Hematopoietic multipotent progenitor cell treated with erythropoietin and hydrocortisone succinate and interleukin-3 and kit ligand, for 15 days (in vitro differentiated cells): ENCODE measurements around the gene FBXO28.
A peak's percentile ranks its signal among the peaks of the same experiment; 100 is the strongest.

ENCODE experiments used
- DNase-seq: peaks from one replicate; pipeline ENCODE4 v3.0.0-alpha.2; 2015; ENCODE audit warnings: low spot score

FBXO28 gene

DNA sequence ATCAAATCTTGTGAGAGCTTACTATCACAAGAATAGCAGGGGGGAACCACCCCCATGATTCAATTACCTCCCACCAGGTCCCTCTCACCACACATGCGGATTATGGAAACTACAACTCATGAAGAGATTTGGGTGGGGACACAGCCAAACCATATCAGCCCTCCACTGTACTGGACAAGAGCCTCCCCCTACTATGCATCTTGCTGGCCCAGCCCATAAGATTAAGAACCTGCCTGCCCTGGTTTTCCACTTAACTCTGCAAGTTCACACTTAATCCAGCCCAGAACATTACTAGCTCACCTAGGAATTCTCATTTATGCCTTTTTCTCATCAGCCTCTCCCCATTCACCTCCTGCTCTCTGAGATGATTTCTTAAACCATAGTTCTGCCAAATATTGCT is 18.0 kb upstream of the FBXO28 start:
- DNase-seq = no peak

DNA sequence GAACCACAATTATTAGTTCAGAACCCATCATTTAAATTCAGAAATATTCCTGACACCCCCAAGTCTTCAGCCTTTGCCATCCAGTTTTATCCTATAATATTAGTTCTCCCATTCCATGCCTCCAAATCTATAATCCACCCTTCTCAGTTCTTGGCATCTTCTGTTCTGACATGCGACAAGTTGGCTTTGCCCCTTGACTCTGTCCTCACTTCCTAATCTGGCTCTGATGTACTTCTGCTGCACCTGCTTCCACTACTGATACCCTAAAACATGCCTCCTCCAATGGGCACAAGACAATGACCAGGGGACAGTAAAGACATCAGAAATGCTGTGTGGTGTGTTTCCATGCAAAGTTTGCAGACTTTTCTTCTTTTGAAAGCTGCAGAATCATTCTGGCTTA is 17.1 kb upstream of the FBXO28 start:
- no peak for DNase-seq

DNA sequence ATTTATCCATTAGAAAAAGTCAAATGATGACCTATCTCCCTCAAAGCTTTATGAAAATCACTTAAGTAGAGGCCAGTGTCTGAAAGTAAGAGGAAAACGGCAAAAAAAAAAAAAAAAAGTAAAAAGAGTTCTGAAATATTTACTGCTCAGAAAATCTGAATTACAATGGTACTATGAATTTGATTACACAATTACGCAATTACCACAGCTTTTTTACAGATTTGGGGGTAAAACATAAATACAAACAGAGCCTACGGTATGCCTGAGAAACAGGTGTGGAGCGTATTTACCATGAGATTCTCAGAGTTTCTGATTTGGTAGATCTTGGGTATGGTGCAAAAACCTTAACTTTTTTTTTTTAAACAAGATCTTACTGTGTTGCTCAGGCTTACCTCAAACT is 15.9 kb upstream of the FBXO28 start:
- DNase-seq = no peak

DNA sequence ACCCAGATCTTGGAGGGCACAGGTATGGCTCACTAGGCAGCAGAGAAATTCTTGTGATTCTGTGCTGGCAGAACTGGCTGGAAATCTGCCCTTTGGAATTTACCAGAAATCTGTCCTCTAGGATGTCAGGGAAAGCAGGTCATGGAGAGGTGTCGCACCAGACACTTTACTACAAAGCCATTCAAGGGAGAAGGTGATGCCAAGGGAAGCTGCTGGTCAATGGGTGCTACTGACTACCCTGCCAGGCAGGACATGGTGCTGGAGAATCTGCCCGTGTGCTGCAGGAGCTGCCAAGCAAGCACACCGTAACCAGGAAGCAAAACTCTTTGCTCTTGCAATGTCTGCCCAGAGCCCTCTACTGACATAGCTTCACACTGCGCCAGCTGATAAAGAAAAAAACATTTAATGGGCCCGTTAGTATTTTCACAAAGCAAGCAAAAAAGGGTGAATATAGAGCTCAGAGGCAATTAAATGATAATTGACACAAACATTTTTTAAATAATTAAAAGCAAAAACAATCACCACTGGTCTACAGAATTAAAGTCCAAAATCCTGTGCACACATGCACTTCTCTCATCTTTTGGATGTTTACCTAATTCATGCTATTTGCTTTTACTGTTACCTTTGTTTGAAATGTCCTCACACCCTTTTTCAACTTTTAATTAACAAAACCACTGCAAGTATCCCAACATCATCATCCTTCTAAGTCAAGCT is 7.2 kb upstream of the FBXO28 start:
- no peak for DNase-seq

DNA sequence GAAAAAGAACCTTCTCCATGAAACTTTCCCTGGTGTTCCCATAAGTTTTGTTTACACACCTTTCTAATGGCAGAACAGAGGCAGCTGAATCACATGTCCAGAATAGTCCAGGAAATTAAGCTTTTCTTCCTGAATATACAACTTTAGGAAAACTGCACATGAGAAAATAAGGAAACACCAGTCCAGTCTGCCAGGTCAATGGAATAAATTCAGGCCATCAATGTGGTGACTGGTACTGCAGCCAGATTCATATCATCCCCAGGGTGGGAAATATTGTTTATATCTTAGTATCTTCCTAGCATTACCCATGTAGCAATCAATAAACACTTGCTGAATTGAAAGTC is 6.7 kb upstream of the FBXO28 start:
- no peak for DNase-seq

DNA sequence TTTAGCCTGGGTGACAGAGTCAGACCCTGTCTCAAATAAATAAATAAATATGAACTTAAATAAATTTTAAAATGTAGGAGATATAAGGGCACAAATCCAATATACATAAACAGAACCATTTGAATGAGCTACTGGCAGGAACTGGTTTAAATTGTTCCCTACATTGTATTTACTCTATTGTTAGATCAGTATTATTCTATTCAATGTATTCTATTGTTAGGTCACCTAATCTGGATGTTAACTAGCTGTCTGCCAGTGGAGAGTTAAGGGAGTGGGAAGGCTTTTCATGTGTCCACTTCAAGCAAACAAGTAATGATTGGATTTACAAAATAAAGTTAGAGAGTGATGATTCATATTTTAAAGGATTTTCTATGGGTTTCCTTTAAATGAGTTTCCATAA is 4.9 kb upstream of the FBXO28 start:
- no peak for DNase-seq

DNA sequence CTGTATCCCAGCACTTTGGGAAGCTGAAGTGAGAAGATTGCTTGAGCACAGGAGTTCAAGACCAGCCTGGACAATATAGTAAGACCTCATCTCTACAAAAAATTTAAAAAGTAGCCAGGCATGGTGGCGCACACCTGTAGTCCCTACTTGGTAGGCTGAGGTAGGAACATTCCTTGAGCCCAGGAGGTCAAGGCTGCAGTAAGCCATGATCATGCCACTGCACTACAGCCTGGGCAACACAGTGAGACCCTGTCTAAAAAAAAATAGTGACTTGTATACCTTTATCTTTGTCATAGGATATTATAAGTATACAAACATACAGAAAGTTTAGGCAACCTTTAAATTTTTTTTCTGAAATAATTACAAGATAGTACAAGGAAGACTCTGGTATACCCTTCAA is 3.9 kb upstream of the FBXO28 start:
- no peak for DNase-seq

DNA sequence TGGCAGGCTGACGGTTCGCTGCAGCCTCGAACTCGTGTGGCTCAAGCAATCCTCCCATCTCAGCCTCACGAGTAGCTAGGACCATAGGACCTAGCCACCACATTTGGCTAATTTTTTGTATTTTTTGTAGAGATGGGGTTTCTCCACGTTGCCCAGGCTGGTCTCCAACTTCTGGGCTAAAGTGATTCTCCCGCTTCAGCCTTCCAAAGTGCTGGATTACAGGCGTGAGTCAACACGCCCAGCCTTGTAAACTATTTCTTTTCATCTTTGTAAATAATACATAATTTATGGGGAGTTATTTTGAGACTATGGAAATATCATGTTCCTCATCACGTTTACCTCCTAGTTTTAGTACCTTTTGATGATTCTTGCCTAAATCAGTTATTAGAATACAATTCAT is 906 bp upstream of the FBXO28 start:
- no peak for DNase-seq

DNA sequence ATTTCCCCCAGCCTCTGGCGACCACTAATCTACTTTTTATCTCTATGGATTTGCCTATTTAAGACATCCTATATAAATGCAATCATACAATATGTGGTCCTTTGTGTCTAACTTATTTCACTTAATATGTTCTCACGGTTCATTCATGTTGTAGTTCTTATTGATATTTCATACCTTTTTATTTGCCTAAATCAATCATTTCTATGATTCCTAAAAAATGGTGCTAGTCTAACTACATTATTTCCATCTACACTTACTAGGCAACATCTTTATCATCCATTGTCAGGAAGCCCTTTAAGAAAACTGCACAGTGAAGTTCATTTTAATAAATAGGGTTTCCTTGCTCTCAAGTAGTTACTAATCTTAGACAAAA is 380 bp upstream of the FBXO28 start:
- no peak for DNase-seq

DNA sequence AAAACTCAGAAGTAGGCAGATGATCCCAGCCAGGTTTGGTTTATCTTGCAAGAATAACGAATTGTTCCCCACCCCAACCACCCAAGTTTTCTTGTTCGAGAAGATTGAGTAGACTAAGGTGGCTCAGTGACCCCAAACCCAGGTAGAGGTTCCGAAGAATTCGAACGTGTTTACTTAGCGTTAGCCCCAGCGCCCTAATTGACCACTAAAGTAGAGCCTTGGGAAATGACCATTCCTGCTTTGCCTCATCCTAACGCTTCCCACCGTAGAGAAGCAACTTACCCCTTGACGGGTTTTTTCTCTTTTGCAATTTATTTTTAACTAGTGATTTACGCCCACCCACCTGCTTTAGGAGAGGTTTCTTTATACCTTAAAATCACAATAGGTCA is 870 bp downstream of the FBXO28 start:
- DNase-seq = no peak

DNA sequence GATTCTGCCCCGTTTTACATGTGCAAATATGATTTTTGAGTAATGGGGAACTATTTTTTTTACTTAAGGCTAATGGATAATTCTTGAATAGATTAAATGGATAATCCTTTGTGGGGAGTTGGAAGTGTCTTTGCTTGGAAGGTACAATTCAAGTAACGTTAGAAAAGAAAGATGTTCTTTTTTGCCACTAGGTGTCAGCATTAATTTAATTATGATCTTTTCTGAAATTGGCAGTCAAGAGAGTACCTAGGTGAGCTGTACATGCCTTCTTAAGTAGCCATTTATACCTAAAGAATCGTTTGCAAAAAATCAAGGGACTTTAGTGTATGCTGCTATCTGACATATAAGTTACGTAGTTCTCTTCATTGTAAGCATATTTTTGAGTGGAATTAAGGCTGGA is 2.2 kb downstream of the FBXO28 start:
- peak; percentile 85 for DNase-seq

DNA sequence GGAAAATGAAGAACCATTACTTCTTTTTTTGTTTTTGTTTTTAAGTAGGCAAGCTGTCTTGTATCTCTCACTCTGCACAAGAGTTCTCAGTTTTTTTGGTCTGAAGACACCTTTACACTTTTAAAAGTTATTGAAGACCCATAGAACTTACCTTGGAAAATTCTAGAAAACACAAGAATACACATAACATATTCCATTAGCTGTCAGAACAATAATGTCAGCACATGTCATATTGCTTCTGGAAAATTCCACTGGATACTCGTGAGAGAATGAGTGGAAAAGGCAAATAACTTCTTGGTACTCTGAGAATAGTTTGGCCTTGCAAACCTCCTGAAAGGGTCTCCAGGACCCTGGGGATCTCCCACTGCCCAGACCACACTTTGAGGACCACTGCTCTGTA is 4.8 kb downstream of the FBXO28 start:
- no peak for DNase-seq

DNA sequence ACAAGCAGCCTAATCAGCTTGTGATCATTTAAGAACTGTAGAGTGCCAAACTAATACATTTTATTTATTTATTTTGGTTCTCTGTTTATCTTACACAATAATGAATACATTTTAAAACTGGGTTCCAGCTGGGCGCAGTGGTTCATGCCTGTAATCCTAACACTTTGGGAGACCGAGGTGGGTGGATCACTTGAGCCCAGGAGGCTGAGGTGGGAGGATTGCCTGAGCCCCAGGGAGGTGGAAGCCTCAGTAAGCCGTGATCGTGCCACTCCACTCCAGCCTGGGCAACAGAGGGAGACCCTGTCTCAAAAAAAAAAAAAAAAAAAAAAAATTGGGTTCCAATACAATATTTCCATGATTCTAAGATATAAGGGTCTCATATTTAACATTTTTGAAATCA is 9.2 kb downstream of the FBXO28 start:
- no peak for DNase-seq

DNA sequence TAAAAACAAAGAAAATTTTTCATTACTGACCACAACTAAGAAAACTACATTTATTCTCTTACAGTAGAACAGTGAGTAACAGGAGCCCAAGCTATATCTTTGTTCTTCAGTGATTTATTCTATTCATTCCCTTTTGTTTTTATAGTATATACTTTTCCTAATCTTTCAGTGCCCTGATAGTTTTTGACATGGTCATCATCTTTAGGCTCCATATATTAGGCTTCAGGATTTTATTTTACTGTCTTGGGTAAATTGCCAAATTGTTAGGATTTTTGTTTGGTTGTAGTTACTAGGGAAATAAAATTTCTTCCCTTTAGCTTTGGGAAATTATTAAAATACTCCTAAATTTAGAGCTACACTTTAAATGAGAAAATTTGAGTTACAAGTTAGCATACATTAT is 10.3 kb downstream of the FBXO28 start:
- no peak for DNase-seq

DNA sequence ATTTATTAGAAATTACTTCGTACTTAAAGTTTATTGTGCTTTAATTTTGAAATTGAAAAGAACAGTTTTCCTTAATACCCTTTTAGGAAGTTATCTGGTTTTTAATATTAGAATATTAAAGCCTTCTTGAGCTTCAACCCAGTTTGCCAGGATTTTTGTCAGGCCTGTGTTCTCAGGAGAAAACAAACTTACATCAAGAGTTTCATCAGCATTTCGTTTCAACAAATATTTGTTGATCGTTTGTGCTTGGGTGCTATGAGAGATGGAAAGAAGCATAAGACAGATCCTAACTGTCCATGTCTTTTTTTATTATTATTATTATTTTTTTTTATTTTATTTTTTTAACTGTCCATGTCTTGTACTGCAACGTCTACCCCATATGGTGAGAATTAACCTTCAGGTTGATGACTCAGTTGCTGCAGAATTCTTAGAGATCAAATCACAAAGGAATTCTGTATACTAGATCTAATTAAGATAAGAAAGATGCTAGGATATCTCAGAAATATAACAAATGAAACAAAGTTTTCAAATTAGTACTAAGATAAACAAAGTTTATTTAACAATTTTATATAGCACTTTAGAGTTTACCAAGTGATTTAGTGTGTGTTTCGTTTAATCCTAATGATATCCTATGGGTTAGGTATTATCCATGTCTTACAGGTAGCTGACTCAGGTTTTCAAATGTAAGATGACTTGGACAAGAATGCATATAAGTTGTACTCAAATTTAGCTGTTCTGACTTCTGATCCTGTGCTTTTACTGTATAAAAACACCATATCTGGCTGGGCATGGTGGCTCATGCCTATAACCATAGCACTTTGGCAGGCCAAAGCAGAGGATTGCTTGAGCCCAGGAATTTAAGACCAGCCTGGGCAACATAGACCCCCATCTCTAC is 14.3 kb downstream of the FBXO28 start:
- DNase-seq = no peak

DNA sequence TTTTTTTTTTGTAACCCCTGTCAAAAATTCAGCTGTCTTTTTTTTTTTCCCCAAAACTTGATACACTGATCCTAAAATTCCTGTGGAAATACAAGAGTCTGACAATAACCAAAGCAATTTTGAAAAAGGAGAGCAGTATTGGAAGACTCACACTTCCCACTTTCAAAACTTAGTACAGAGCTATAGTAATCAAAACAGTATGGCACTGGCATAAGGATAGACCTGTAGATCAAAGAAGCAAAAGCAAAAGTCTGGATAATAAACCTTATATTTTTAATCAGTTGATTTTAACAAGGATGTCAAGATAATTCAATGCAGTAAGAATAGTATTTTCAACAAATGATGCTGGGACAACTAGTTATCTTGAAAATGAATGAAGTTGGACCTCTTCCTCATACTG is 17.3 kb downstream of the FBXO28 start:
- DNase-seq = no peak

DNA sequence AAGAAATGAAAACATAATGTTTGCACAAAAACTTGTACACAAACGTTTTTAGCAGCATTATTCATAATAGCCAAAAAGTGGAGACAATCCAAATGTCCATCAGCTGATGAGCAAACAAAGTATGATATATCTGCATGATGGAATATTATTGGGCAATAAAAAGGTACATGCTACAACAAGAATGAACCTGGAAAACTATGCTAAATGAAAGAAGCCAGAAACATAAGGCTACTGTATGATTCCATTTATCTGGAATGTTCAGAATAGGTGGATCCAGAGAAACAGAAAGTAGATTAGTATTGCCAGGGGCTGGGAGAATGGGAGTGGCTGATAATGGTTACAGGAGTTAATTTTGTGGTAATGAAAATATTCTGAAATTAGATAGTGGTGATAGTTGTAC is 19.0 kb downstream of the FBXO28 start:
- DNase-seq = no peak

DNA sequence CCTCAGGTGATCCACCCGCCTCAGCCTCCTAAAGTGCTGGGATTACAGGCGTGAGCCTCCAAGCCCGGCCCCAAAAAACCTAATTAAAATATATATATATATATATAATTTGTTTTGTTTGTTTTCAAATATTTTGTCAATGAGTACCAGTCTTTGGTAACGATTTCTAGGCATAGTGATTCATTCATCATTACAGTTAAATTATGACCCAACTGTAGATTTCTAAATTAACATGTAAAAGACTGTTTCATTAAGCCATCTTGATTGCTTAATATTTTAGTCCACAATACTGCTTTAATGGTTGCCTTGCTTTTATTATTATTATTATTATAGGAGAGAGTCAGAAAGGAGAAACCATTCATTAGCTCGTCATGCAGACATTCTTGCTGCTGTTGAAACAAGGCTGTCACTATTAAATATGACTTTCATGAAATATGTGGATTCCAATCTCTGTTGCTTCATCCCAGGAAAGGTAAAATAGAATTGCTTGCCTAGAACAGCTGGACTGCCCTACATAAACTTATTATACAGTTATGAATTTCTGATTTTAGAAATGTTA is 19.9 kb downstream of the FBXO28 start:
- no peak for DNase-seq

DNA sequence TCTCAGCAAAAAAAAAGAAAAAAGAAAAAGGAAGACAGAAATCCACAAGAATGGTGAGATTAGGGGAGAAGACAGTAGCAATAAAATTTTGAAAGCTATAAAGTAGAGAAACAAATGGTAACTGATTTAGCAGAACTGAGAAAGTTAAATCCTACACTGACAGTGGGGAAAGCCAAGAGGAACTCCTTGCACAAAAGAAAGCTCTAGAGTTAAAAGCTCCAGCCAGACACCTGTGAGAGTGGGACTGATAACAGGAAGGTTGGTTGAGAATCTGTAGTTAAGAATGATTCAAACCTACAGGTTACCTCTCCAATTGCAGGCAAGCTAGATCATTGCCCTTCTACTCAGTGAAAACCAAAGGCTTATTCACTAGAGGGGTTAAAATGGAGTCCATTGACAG is 23.6 kb downstream of the FBXO28 start:
- no peak for DNase-seq

DNA sequence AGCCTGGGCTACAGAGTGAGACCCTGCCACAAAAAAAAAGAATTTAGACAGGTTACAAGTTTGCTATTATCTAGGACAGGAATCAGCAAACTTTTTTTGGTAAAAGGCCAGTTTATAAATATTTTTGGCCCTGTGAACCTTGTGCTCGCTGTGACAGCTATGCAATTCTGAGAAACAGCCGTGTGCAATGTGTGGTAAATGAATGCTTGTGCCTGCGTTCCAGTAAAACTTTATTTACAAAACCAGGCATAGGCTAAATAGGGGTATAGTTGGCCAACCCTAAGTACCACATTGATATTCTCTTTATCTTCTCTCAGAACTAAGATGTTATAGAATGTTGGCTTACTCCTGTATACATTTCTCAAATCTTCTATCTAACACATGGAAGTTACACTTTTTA is 24.3 kb downstream of the FBXO28 start:
- DNase-seq = no peak

DNA sequence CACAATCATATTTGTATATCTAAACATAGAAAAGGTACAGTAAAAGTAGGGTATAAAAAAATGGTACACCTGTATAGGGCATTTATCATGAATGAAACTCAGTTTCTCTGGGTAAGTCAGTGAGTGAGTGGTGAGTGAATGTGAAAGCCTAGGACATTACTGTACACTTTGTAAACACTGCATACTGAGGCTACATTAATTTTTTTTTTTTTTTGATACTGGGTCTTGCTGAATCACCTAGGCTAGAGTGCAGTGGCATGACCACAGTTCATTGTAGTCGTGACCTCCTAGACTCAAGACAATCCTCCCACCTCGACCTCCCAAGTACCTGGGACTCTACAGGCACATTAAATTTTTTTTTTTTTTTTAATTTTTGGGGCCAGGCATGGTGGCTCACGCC is 27.8 kb downstream of the FBXO28 start:
- DNase-seq = no peak

DNA sequence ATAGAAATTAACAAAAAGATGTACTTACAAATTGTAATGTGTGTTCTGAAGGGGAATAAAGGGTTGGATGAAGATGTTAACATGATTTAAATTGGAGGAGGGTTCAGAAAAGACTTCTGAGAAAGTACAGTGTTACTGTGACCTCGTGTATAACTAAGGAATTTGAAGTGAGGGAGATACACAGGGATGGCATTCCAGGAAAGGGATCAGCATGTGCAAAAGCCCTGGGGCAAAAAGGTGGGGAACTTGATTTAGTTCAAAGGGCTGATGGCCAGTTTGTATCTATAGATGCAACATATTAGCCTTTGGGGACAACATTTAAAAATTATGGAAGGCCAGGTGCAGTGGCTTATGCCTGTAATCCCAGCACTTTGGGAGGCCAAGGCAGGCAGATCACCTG is 35.8 kb downstream of the FBXO28 start:
- no peak for DNase-seq

DNA sequence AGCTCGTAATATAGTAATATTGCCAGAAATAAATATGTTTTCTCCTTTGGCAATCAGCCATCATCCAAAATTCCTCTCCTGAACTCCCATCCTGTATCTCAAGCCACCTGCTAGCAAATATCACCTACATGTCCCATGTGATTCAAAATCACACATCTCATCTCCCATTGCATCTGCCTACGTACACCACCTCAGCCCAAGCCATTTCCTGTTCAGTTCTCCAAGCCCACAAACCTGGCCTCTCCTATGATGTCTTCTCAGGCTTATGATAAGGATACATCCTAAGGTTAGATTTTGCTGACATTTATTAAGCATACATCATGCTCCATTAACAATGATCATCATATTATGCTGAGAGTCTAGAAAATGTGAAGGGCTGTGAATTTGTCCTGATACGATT is 37.2 kb downstream of the FBXO28 start:
- no peak for DNase-seq

DNA sequence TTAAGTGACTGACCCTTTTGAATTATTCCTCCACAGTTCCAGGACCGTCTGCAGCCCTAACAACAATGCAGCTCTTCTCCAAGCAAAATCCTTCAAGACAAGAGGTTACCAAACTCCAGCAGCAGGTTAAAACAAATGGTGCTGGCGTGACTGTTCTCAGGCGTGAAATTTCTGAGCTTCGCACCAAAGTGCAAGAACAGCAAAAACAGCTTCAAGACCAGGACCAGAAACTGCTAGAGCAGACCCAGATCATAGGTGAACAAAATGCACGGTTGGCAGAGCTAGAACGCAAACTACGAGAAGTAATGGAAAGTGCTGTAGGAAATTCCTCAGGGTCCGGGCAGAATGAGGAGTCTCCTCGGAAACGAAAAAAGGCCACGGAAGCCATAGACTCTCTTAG is 43.4 kb downstream of the FBXO28 start:
- no peak for DNase-seq
